ENCODE measurements around the gene LANCL2. TPM values are rescaled to one million over a fixed set of nuclear protein-coding genes. Genes with fewer than 3 reads are reported as not detected.

LANCL2 gene
- total RNA-seq, 1 experiment from 2014 or later: 26.4 TPM

GRCh38 chr7:55423277-55423711 is 58.2 kb downstream of the LANCL2 start:
- peaks cover 4% of the 10 kb centered on the region for H3K4me1 ChIP-seq (ENCODE audit: insufficient read depth, low read length)
- Mint-ChIP-seq H3K9me3 (no peaks in the 10 kb centered on the region), H3K36me3 (ENCODE audit: insufficient read depth in 1 of 3, low read depth in 3 of 3) (peaks cover 6 to 16% (median 9%) of the 10 kb centered on the region in 3 experiments; a peak in 6 of 7 replicates), H3K4me1 (peaks cover 30 to 31% of the 10 kb centered on the region in 2 experiments), H3K4me3 (no peak overlapping the region), H3K27me3 (ENCODE audit: low read depth) (no peaks in the 10 kb centered on the region), H3K27ac (no peak overlapping the region; a peak in 1 of 7 replicates)
- WGBS (ENCODE audit: extremely low coverage, insufficient read length, low lambda C conversion rate): no CpG with 5 or more reads among the region's 5 CpGs
- H4K91ac ChIP-seq (ENCODE audit: insufficient read length, low read depth, low read length): no peak overlapping the region
- H2AK5ac ChIP-seq (ENCODE audit: insufficient read length, low read length): no peak overlapping the region
- no peak overlapping the region for H3T11ph ChIP-seq (ENCODE audit: low read length)
- no peak overlapping the region for H3K4me2 ChIP-seq (ENCODE audit: insufficient read depth, insufficient read length, low read length)
- no peaks in the 10 kb centered on the region for H3K27me3 ChIP-seq (ENCODE audit: insufficient read depth, low read length)
- no peak for DNase-seq
- no peaks in the 10 kb centered on the region for H3K23me2 ChIP-seq (ENCODE audit: insufficient read length, low read depth, low read length, poor library complexity, severe bottlenecking)
- H3K18ac ChIP-seq (ENCODE audit: insufficient read length, low read depth, low read length): no peak overlapping the region
- no peak overlapping the region for H2BK15ac ChIP-seq (ENCODE audit: low read depth, low read length)
- no peak overlapping the region for H2BK5ac ChIP-seq (ENCODE audit: insufficient read length, low read length)
- no peak overlapping the region for H2BK12ac ChIP-seq (ENCODE audit: insufficient read length, low read depth, low read length)
- H3K4ac ChIP-seq (ENCODE audit: low read depth, low read length): no peak overlapping the region
- H2BK20ac ChIP-seq (ENCODE audit: low read depth, low read length, poor library complexity, severe bottlenecking): no peak overlapping the region
- TF ChIP-seq CTCF (conservative IDR thresholded peaks at IDR 0.05): peak; percentile 39
- no peak overlapping the region; the same call in 1 of the 2 replicates for H3K14ac ChIP-seq (ENCODE audit: insufficient read depth, low read length)
- no peaks in the 10 kb centered on the region for H3K79me1 ChIP-seq (ENCODE audit: insufficient read depth, low read depth, low read length, poor library complexity, severe bottlenecking)
- no peak overlapping the region for H4K5ac ChIP-seq (ENCODE audit: insufficient read length, low read depth, low read length)
- no peak overlapping the region for H3K23ac ChIP-seq (ENCODE audit: insufficient read length, low read depth, low read length)
- no peak overlapping the region for H3K27ac ChIP-seq (ENCODE audit: insufficient read length, low read depth, low read length)
- H2BK120ac ChIP-seq (ENCODE audit: low read depth, low read length, poor library complexity, severe bottlenecking): no peak overlapping the region
- H3K79me2 ChIP-seq (ENCODE audit: insufficient read depth, low read length): no peaks in the 10 kb centered on the region
- no peak overlapping the region for H3K56ac ChIP-seq (ENCODE audit: insufficient read length, low read depth, low read length)
- H3K9me3 ChIP-seq (ENCODE audit: control insufficient read depth, low read depth, low read length): no peaks in the 10 kb centered on the region
- no peak overlapping the region for H4K8ac ChIP-seq (replicated peaks; ENCODE audit: insufficient read length, low read depth, low read length)
- H2AFZ ChIP-seq (ENCODE audit: low read length): no peak overlapping the region
- no peaks in the 10 kb centered on the region for H4K20me1 ChIP-seq (ENCODE audit: control insufficient read depth, insufficient read depth, insufficient read length)
- H3K9ac ChIP-seq (ENCODE audit: extremely low read depth, insufficient read length, low read length): no peak overlapping the region

Measured in H9 (cell line).